ENCODE data around the gene TVP23C.

The TVP23C gene

DNA sequence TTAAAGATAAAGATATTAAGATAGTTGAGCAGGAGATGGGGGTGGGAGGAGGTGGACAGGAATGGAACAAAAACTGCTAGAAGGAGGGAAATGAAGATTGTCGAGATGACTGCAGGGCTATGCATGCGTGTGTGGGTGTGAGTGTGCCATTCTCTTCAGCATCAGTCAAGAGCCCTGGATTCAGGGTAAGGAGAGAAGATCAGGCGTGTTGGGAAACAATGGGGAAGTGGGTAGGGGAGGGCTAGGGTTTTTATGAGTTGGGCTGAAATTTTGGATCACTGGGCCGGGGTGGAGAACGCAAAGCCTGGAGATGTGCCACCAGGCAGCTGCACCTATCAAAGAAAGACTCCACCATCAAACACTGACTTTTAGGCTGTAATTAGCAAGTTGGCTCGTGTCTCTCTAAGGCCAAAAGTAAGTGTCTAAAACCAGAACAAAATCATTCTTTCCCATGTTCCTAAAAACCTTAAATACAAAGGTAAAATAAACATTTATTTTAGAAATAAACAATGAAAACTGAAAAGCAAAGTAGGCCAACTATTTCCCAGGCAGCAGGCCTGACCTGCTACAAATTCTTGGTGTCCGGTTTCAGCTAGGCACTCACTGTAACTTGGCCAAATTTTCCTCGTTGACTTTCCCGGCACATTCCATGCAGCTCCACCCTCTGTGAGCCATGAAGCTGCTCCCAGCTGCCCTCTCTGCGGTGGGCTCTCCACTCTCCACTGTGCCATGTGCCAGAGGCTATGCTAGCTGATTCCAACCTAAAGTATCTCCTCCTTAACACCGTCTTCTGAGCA lies 100.1 kb downstream of the TVP23C start:
- no peak for DNase-seq

DNA sequence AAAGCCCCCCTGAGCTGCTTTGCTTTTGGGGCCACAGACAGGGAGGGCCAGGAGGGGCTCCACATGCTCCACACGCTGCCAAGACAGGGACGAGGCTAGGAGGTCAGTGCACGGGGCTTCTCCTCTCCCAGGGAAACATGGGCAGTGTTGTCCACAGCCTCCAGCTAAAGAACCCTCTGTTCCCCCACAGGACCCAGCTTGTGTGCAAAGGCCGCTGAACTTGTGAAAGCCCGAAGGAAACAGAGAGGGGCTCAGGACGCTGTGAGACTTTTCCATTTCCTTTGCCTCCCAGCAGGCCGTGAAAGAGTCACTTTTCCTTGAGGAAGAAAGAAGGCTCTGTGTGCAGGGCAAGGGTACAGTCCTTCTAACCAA lies 105.6 kb downstream of the TVP23C start:
- no peak for DNase-seq

DNA sequence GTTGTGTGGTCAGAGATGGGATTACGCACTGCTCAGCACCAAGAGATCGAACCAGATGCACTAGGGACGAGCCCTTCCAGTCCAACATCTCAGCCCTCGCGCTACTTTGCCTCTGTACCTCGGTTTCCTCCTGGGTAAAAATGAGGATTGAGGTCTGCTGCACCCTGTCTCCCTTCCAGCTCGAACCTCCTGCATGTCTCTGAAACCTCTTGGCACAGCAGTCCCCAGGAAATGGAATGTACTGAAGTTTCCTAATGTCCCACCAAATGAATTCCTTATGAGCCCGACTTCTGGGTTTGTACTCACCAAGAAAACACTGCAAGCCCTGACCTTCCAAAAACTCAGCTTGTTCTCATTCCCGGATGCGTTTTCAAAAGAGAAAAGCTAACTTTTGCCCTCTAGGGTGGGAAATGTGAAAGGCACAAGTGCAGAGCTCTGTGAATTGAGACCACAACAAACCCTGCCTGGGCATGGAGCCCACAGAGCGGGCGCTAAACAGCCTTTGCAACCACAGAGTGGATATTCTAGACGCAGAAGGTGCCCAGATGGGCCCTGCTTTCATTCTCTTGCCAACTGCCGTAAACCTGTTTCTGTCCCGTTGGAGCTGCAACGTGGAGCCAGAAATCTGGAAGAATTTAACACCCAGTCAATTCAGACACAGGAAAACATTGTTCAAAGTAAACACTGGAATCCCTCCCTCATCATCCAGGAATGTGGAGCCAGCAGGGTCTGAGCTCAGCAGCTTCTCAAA lies 106.1 kb downstream of the TVP23C start:
- DNase-seq = no peak

DNA sequence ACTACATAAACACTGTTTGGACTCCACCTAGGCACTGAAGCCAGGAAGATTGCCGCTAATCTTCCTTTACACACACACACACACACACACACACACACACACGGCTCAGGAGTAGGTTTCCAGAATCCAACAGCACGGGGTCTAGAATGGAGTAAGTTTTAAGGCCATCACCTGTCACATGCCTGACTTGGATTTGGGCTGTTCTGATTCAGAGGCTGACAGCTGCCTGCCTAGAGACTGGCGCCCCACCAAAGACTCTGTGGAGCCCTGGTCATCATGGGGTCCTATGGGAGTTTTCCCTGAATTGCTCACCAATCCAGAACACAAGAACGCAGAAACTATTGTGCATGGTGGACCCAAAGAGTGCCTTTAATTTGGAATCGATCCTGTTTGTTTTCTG lies 106.8 kb downstream of the TVP23C start:
- DNase-seq = no peak

DNA sequence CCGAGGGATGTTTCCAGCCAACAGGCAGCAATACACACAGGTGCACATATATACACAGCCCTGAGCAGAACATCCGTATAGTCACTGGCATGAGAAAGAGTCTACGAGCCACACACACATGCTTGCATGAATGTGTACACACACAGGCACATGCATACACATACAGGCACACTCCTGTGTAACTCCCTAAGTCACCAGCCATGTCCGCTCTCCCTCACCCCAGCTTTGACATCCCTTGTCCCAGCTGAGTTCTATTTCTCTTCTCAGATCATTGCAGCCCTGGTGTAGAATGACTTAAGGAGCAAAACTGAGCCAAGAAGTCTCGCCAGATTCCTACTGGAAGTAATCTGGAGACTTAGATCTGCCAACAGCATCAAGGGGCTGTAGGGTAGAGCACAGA lies 108.9 kb downstream of the TVP23C start:
- no peak for DNase-seq

DNA sequence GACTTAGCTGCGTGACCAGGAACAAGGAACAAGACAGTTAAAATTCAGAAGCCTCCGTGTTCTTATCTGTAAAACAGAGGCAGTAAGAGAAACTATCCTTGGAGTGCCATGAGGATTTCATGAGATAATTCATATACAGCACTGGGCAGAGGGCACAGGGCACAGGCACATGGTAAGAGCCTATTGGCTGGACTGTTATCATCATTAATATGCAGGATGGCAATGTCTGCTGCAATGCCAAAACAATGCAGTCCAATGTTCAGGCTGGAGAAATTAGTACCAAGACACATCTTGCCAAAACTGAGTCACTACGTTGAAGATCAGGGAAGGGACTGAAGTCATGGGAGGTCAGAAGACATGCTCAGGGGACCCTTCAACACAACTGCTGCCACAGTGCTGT lies 109.5 kb downstream of the TVP23C start:
- DNase-seq = no peak

DNA sequence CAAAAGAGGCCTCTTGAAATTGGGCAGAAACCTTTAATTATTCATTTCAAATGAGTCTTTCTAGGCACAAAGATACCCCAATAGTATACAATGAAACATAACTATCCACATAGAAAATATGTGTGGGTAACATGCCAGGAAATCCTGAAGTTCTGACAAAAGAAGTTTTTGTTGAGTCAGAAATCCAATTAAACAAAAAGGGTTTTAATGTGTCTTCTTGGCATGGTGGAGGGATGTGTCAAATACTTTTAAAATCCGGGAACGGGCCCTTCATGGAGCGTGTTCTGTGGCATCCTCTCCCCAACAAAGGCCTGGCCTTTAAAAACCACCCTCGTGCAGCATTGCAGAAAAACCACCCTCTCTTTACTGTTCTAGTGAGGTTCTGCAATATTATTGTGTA lies 110.0 kb downstream of the TVP23C start:
- DNase-seq = no peak

DNA sequence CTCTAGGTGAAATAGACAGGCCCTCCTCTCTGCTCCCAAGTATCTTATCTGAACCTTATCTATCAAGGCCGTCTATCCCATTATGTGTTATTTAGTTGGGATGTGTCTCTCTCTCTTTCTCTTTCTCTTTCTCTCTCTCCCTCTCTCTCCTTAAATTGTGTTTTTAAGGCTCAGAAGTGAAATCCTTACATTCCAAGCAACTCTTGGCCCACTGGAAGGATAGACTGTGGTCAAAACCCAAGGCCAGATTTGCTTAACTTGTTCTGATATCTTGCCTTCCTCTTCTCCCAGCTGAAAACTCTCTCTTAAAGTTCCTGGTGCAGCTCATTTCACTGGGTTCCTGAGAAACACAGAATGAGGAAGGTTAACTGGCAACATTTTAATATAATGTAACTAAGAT lies 110.5 kb downstream of the TVP23C start:
- no peak for DNase-seq

Data from activated CD4-positive, alpha-beta T cell treated with anti-CD3 and anti-CD28 coated beads, Interleukin-2, amount 50 U/mL, for 4 hours (primary cell).